Mesenchymal stem cell (in vitro differentiated cells and primary cell): Measurements from ENCODE around the gene FAM174C.
"Not testable (repeated sequence)": the region's sequence is repeated elsewhere in the genome, so short reads cannot be mapped to it uniquely, and the experiment has no call there.

Source experiments
- DNase-seq: peaks from one replicate; pipeline ENCODE4 v3.0.0-alpha.2; 2013
- H2AFZ ChIP-seq: one replicate; pipeline ENCODE4 v1.6.1; 2013; ENCODE audit warnings: low read depth, mild to moderate bottlenecking, control low read depth, inconsistent platforms, low read length, moderate library complexity
- H2AK5ac ChIP-seq: 2 replicates; pipeline ENCODE4 v1.6.1; 2013; ENCODE audit warnings: low read length, moderate library complexity, mild to moderate bottlenecking, inconsistent platforms; ENCODE audit not compliant: severe bottlenecking
- H2BK120ac ChIP-seq: one replicate; pipeline ENCODE4 v1.6.1; 2013; ENCODE audit warnings: low read depth, mild to moderate bottlenecking, inconsistent platforms, low read length, moderate library complexity
- H2BK12ac ChIP-seq, 2 experiments: one replicate each; pipeline ENCODE4 v1.6.1; 2013; ENCODE audit warnings: inconsistent platforms in 2 of 2, low read length in 2 of 2, mild to moderate bottlenecking in 2 of 2, moderate library complexity in 2 of 2, control low read depth in 1 of 2
- H2BK15ac ChIP-seq: one replicate; pipeline ENCODE4 v1.6.1; 2013; ENCODE audit warnings: mild to moderate bottlenecking, low read depth, inconsistent platforms; ENCODE audit not compliant: poor library complexity, severe bottlenecking
- H2BK5ac ChIP-seq: 2 replicates; pipeline ENCODE4 v1.6.1; 2013; ENCODE audit warnings: low read depth, mild to moderate bottlenecking, low read length, control low read depth, inconsistent platforms; ENCODE audit not compliant: poor library complexity, severe bottlenecking
- H3K14ac ChIP-seq, 2 experiments: one replicate each; pipeline ENCODE4 v1.6.1; 2013; ENCODE audit warnings: inconsistent platforms in 2 of 2, low read length in 2 of 2, control low read depth in 1 of 2, mild to moderate bottlenecking in 1 of 2, moderate library complexity in 1 of 2
- H3K18ac ChIP-seq, 2 experiments: one replicate each; pipeline ENCODE4 v1.6.1; 2013; ENCODE audit warnings: inconsistent platforms in 2 of 2, low read length in 2 of 2, control low read depth in 1 of 2, low read depth in 1 of 2, mild to moderate bottlenecking in 1 of 2
- H3K23ac ChIP-seq, 2 experiments: one replicate each; pipeline ENCODE4 v1.6.1; 2013; ENCODE audit warnings: inconsistent platforms in 2 of 2, low read length in 2 of 2, mild to moderate bottlenecking in 2 of 2, moderate library complexity in 2 of 2, control low read depth in 1 of 2
- H3K27ac ChIP-seq: 2 replicates; pipeline ENCODE4 v1.5.1; 2013; ENCODE audit warnings: mild to moderate bottlenecking, moderate library complexity, low read length, control low read depth, inconsistent platforms; ENCODE audit not compliant: poor library complexity, severe bottlenecking
- H3K27me3 ChIP-seq, 2 experiments: 2 replicates each; pipeline versions ENCODE4 v1.6.1 to v1.7.0; 2013; ENCODE audit warnings: low read length in 2 of 2, mild to moderate bottlenecking in 2 of 2, moderate library complexity in 2 of 2, control low read depth in 1 of 2, inconsistent platforms in 1 of 2; ENCODE audit not compliant: control insufficient read depth in 1 of 2, insufficient read depth in 1 of 2
- H3K36me3 ChIP-seq, 2 experiments: 2 replicates each; pipeline versions ENCODE4 v1.6.1 to v1.7.0; 2013; ENCODE audit warnings: low read length in 2 of 2, control low read depth in 1 of 2, inconsistent platforms in 1 of 2, low read depth in 1 of 2, mild to moderate bottlenecking in 1 of 2; ENCODE audit not compliant: insufficient read depth in 2 of 2, control insufficient read depth in 1 of 2
- H3K4ac ChIP-seq, 2 experiments: one replicate each; pipeline ENCODE4 v1.6.1; 2013; ENCODE audit warnings: inconsistent platforms in 2 of 2, low read length in 2 of 2, mild to moderate bottlenecking in 2 of 2, moderate library complexity in 2 of 2, control low read depth in 1 of 2, low read depth in 1 of 2
- H3K4me1 ChIP-seq: 2 replicates; pipeline ENCODE4 v1.6.1; 2013; ENCODE audit warnings: low read depth, low read length, control low read depth; ENCODE audit not compliant: control insufficient read depth, insufficient read depth
- H3K4me2 ChIP-seq: 2 replicates; pipeline ENCODE4 v1.6.1; 2013; ENCODE audit warnings: low read length, mild to moderate bottlenecking, inconsistent platforms; ENCODE audit not compliant: poor library complexity, severe bottlenecking
- H3K4me3 ChIP-seq, 2 experiments: 2 replicates each; pipeline versions ENCODE4 v1.5.1 to v1.7.0; 2013; ENCODE audit warnings: low read length in 2 of 2, mild to moderate bottlenecking in 2 of 2, control low read depth in 1 of 2, low read depth in 1 of 2; ENCODE audit not compliant: insufficient read depth in 1 of 2
- H3K79me1 ChIP-seq: replicated peaks from 2 replicates; pipeline ENCODE4 v1.6.1; 2013; ENCODE audit warnings: mild to moderate bottlenecking, control low read depth, low read length, inconsistent platforms; ENCODE audit not compliant: poor library complexity, severe bottlenecking
- H3K9ac ChIP-seq: 2 replicates; pipeline ENCODE4 v1.7.0; 2013; ENCODE audit warnings: mild to moderate bottlenecking, low read length, moderate library complexity
- H3K9me3 ChIP-seq: 2 replicates; pipeline ENCODE4 v1.7.0; 2013; ENCODE audit warnings: mild to moderate bottlenecking, low read length; ENCODE audit not compliant: control insufficient read depth
- H4K8ac ChIP-seq: one replicate; pipeline ENCODE4 v1.6.1; 2013; ENCODE audit warnings: inconsistent platforms, mild to moderate bottlenecking, low read length, moderate library complexity
- H4K91ac ChIP-seq: one replicate; pipeline ENCODE4 v1.6.1; 2013; ENCODE audit warnings: mild to moderate bottlenecking, low read length, inconsistent platforms
- WGBS: methylation state at CpG from one replicate; pipeline ENCODE4 v1.1.7; 2013; ENCODE audit warnings: mixed read lengths; 5-methylcytosine and 5-hydroxymethylcytosine counted together

Gene FAM174C

DNA sequence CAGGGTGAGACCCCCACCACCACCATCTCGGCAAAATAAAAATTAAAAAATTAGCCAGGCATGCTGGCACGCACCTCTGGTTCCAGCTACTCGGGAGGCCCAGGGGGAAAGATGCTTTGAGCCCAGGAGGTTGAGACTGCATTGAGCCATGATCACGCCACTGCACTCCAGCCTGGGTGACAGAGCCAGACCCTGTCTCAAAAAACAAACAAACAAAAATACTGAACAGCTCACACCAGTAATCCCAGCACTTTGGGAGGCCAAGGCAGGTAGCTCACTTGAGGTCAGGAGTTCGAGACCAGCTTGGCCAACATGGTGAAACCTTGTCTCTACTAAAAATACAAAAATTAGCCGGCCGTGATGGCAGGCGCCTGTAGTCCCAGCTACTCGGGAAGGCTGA is 30.0 kb downstream of the FAM174C start:
- not testable (repeated sequence) for H3K4me2 ChIP-seq, DNase-seq, H3K18ac ChIP-seq, H3K4me1 ChIP-seq, H2BK12ac ChIP-seq, H3K23ac ChIP-seq, H2BK5ac ChIP-seq, H3K27ac ChIP-seq, H2AK5ac ChIP-seq, H2BK15ac ChIP-seq, H4K8ac ChIP-seq, H3K14ac ChIP-seq, H3K79me1 ChIP-seq, H4K91ac ChIP-seq, H3K9ac ChIP-seq, H3K9me3 ChIP-seq, H2BK120ac ChIP-seq, H3K4me3 ChIP-seq, H2AFZ ChIP-seq, H3K36me3 ChIP-seq, H3K4ac ChIP-seq
- H3K27me3 ChIP-seq, result peaks cover 0 to 49% of the 10 kb centered on the region in 2 experiments
- 74% methylated on average over 9 of the region's 9 CpGs for WGBS

DNA sequence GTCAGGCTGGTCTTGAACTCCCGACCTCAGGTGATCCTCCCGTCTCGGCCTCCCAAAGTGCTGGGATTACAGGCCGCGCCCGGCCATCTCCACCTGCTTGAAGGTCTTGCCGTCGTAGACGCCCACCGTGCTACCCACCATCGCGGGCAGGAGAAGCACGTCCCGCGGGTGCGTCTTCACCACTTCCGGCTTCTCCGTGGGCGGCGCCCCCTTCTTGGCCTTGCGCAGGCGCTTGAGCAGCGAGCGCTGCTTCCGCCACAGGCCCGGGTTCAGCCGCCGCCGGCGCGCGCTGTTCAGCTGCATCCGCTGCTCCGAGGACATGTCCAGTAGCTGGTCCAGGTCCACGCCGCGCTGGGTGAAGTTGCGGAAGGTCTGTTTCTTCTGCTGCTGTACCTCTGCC is 32.0 kb downstream of the FAM174C start:
- H3K14ac ChIP-seq, result no peak overlapping the region
- no peak overlapping the region for H3K4me3 ChIP-seq
- no peak overlapping the region for H3K9ac ChIP-seq
- no peak overlapping the region for H3K18ac ChIP-seq
- H2BK12ac ChIP-seq, result no peak overlapping the region
- no peak overlapping the region for H2BK120ac ChIP-seq
- H4K91ac ChIP-seq, result no peak overlapping the region
- no peaks in the 10 kb centered on the region for H3K9me3 ChIP-seq
- no peaks in the 10 kb centered on the region for H3K36me3 ChIP-seq
- peaks cover 0 to 50% of the 10 kb centered on the region in 2 experiments for H3K27me3 ChIP-seq
- no peak overlapping the region for H2BK5ac ChIP-seq
- peaks cover 8% of the 10 kb centered on the region for H3K4me1 ChIP-seq
- H2AK5ac ChIP-seq, result no peak overlapping the region
- H2BK15ac ChIP-seq, result no peak overlapping the region
- H3K79me1 ChIP-seq, result no peaks in the 10 kb centered on the region
- no peak overlapping the region for H3K4me2 ChIP-seq
- H3K23ac ChIP-seq, result no peak overlapping the region
- H3K27ac ChIP-seq, result no peak overlapping the region
- DNase-seq, result no peak
- no peak overlapping the region for H2AFZ ChIP-seq
- no peak overlapping the region for H3K4ac ChIP-seq
- H4K8ac ChIP-seq, result no peak overlapping the region
- WGBS, result 92% methylated on average over 35 of the region's 38 CpGs

DNA sequence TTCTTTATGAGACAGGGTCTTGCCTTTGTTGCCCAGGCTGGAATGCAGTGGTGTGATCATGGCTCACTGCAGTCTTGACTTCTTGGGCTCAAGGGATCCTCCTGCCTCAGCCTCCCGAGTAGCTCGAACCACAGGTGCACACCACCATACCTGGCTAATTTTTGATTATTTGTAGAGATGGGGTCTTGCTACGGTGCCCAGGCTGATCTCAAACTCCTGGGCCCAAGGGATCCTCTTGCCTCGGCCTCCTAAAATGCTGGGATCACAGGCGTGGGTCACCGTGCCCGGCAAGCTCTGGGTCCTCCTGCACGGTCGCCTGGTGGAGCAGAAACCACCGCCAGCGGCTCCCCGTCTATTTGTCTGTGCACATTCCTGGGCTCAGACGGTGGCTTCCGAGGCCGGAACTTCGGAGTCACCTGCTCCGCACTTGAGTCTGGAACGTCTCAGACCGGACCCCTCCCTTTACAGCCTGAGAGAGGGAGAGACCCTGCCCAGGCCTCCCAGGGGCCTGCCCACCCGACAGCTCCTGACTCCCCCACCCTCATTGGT is 32.5 kb downstream of the FAM174C start:
- Histone ChIP-seq H3K27me3 (peaks cover 0 to 47% of the 10 kb centered on the region in 2 experiments), H3K9me3 (no peaks in the 10 kb centered on the region), H2BK120ac (no peak overlapping the region), H2AFZ (no peak overlapping the region), H3K4me1 (peaks cover 13% of the 10 kb centered on the region), H3K18ac (no peak overlapping the region), H3K4ac (no peak overlapping the region), H4K91ac (no peak overlapping the region), H4K8ac (no peak overlapping the region), H3K23ac (no peak overlapping the region), H3K9ac (no peak overlapping the region), H3K14ac (no peak overlapping the region), H3K36me3 (no peaks in the 10 kb centered on the region), H2BK5ac (no peak overlapping the region), H3K79me1 (no peaks in the 10 kb centered on the region), H2BK12ac (no peak overlapping the region), H3K4me3 (no peak overlapping the region), H2BK15ac (no peak overlapping the region), H3K4me2 (no peak overlapping the region), H2AK5ac (no peak overlapping the region), H3K27ac (no peak overlapping the region)
- no peak for DNase-seq
- WGBS, result 95% methylated on average over 19 of the region's 20 CpGs

DNA sequence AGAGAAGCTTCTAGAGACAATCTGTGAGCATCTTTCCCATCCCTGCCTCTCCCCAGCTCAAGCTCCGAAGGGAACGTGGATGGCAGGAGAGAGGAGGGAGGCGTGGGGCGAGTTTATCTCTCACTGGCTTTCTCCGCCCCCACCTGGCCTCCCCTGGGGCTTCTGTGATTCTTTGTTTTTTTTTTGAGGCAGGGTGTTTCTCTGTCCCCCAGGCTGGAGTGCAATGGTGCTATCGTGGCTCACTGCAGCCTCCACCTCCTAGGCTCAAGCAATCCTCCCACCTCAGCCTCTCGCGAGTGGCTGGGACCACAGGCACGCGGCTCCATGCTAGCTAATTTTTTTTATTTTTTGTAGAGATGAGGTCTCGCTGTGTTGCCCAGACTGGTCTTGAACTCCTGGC is 33.4 kb downstream of the FAM174C start:
- Histone ChIP-seq H2BK120ac (no peak overlapping the region), H3K79me1 (no peaks in the 10 kb centered on the region), H3K4ac (no peak overlapping the region), H3K4me2 (no peak overlapping the region), H3K4me3 (no peak overlapping the region), H4K8ac (no peak overlapping the region), H2BK5ac (no peak overlapping the region), H3K4me1 (peaks cover 22% of the 10 kb centered on the region), H4K91ac (no peak overlapping the region), H3K23ac (no peak overlapping the region), H3K9ac (no peak overlapping the region), H2BK12ac (no peak overlapping the region), H2BK15ac (no peak overlapping the region), H3K27ac (no peak overlapping the region), H3K14ac (no peak overlapping the region), H3K9me3 (no peaks in the 10 kb centered on the region), H3K18ac (no peak overlapping the region), H3K36me3 (no peaks in the 10 kb centered on the region), H2AFZ (no peak overlapping the region), H3K27me3 (peaks cover 0 to 52% of the 10 kb centered on the region in 2 experiments), H2AK5ac (no peak overlapping the region)
- DNase-seq, result no peak
- WGBS, result 62% methylated on average over 8 of the region's 11 CpGs
